Vagina (tissue), 2 donors: ENCODE results near the gene LPIN1.

Source experiments
- CTCF ChIP-seq, 3 experiments: fragments of 450-650 bp in 2 of 3; fragments of 200-600 bp in 1 of 3; sonication (generic) in 1 of 3; IDR thresholded peaks; one replicate each; pipeline ENCODE4 v1.5.1; 2017 to 2019; ENCODE audit warnings: antibody characterized with exemption in 3 of 3, mild to moderate bottlenecking in 2 of 3, moderate library complexity in 2 of 3
- POLR2A ChIP-seq, 2 donors: fragments of 450-650 bp; IDR thresholded peaks; one replicate each; pipeline ENCODE4 v1.6.1; 2017; ENCODE audit warnings: antibody characterized with exemption in 2 of 2, mild to moderate bottlenecking in 2 of 2, moderate library complexity in 2 of 2
- POLR2AphosphoS5 ChIP-seq, 2 donors: sonication (generic); formaldehyde crosslinking; IDR thresholded peaks; one replicate each; pipeline ENCODE4 v1.9.0; 2017; ENCODE audit warnings: antibody characterized with exemption in 2 of 2, mild to moderate bottlenecking in 2 of 2, low read depth in 1 of 2; ENCODE audit not compliant: insufficient read depth in 1 of 2

GRCh38 chr2:11858883-11859282 is 112.5 kb downstream of the LPIN1 start:
- TF ChIP-seq CTCF (IDR thresholded peaks at IDR 0.05) (no peak), POLR2A (IDR thresholded peaks at IDR 0.05) (no peak), POLR2AphosphoS5 (IDR thresholded peaks at IDR 0.05; ENCODE audit: insufficient read depth in 1 of 2, low read depth in 1 of 2) (no peak)
